MCF 10A (cell line): ENCODE results near the gene NFIA. TPM values are rescaled to one million over a fixed set of nuclear protein-coding genes. Genes with fewer than 3 reads are reported as not detected.

ENCODE experiments used
- BruUV-seq: library from RNA; stranded (reverse); fragments of 400-500 nt; replicated peaks from 2 replicates; lab custom pipeline; 2021; lab: Mats Ljungman, UMichigan
- CTCF ChIA-PET: fragments of 300-600 bp; sonication (Branson Sonifier 250); formaldehyde crosslinking; extraction: SDS; loops from one replicate; lab custom pipeline; 2021; ENCODE audit warnings: antibody characterized with exemption, inconsistent platforms; lab: Yijun Ruan, JAX
- POLR2A ChIA-PET: fragments of 300-600, 350-650 bp; sonication (Branson Sonifier 250); formaldehyde crosslinking; extraction: SDS; loops from one replicate; lab custom pipeline; 2020; ENCODE audit warnings: antibody characterized with exemption, inconsistent platforms; lab: Yijun Ruan, JAX
- DNase-seq: peaks from one replicate; pipeline ENCODE4 v3.0.0-alpha.2; 2018; ENCODE audit not compliant: unreplicated experiment
- H3K27ac Mint-ChIP-seq: one replicate; pipeline ENCODE4 v1.8.0; 2022; ENCODE audit warnings: mild to moderate bottlenecking, low read depth, mixed read lengths; ENCODE audit not compliant: unreplicated experiment
- H3K27me3 Mint-ChIP-seq: one replicate; pipeline ENCODE4 v1.8.0; 2022; ENCODE audit warnings: mixed read lengths; ENCODE audit not compliant: insufficient read depth, unreplicated experiment
- H3K36me3 Mint-ChIP-seq: one replicate; pipeline ENCODE4 v1.8.0; 2022; ENCODE audit warnings: mild to moderate bottlenecking, moderate library complexity, mixed read lengths; ENCODE audit not compliant: insufficient read depth, unreplicated experiment
- H3K4me1 Mint-ChIP-seq: one replicate; pipeline ENCODE4 v1.8.0; 2022; ENCODE audit warnings: mixed read lengths; ENCODE audit not compliant: insufficient read depth, unreplicated experiment
- H3K4me3 Mint-ChIP-seq: one replicate; pipeline ENCODE4 v1.8.0; 2022; ENCODE audit warnings: mild to moderate bottlenecking, moderate library complexity, mixed read lengths; ENCODE audit not compliant: unreplicated experiment
- H3K9me3 Mint-ChIP-seq: one replicate; pipeline ENCODE4 v1.8.0; 2022; ENCODE audit warnings: mixed read lengths; ENCODE audit not compliant: unreplicated experiment
- CTCF ChIP-seq: fragments of 200-600 bp; IDR thresholded peaks from one replicate; pipeline ENCODE4 v1.8.0; 2022; ENCODE audit warnings: antibody characterized with exemption, mild to moderate bottlenecking; ENCODE audit not compliant: unreplicated experiment
- intact Hi-C: fragments of 100-400 bp; cut with micrococcal nuclease; formaldehyde crosslinking; loops from 2 replicates; pipeline ENCODE4 v1.14.1; 2022
- total RNA-seq: library from RNA; stranded (reverse); gene quantifications from 2 replicates; pipeline ENCODE4 v1.2.3, GENCODE V29; 2022

Gene NFIA
- total RNA-seq, 1 experiment from 2014 or later = 54.8 TPM

DNA sequence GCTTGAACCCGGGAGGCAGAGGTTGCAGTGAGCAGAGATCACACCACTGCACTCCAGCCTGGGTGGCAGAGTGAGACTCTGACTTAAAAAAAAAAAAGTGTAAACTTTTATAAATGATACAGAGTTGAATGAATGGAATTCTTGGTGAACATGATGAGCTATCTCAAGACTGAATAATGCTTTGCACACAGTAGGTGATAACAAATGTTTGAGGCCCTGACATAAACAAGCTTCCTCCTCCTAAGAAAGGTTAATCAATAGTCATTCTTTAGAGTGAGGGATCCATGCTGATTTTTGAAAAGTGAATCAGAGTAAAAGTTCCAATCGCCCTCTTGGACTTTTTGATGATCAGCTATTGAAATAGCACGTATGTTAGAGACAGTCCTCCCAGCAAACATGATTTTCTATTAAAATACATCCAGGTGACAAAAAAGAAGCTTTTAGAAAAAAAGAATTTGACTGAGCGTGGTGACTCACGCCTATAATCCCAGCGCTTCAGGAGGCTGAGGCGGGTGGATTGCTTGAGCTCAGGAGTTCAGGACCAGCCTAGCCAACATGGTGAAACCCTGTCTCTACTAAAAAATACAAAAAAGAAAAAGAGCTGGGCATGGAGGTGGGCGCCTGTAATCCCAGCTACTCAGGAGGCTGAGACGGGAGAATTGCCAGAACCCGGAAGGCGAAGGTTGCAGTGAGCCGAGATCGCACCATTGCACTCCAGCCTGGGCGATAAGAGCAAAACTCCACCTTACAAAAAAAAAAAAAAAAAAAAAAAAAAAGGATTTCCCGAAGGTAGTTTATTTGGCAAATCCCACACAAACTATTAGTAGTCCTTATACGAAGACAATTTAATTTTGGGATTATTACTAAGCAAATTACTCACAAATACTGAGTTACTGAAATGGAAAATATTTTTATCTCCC, 181.8 kb downstream of the NFIA start:
- Mint-ChIP-seq H3K9me3 (no peaks in the 10 kb centered on the region), H3K27ac (no peak overlapping the region), H3K36me3 (peaks cover 5% of the 10 kb centered on the region), H3K27me3 (no peaks in the 10 kb centered on the region), H3K4me3 (no peak overlapping the region), H3K4me1 (peaks cover 20% of the 10 kb centered on the region)
- BruUV-seq = no TSS peak
- ChIA-PET POLR2A (interaction anchor here (0.7 to 1.8 kb wide), 6 partner anchors 9 to 56 kb away, joined by 3 to 8 read pairs (median 4); no protein-coding TSS in a partner anchor), CTCF (interaction anchor here (0.5 to 1.3 kb wide), 5 partner anchors 29 to 325 kb away, joined by 3 to 7 read pairs (median 4); no protein-coding TSS in a partner anchor)
- no peak for TF ChIP-seq CTCF
- no peak for DNase-seq
- intact Hi-C loops = no loop called here

DNA sequence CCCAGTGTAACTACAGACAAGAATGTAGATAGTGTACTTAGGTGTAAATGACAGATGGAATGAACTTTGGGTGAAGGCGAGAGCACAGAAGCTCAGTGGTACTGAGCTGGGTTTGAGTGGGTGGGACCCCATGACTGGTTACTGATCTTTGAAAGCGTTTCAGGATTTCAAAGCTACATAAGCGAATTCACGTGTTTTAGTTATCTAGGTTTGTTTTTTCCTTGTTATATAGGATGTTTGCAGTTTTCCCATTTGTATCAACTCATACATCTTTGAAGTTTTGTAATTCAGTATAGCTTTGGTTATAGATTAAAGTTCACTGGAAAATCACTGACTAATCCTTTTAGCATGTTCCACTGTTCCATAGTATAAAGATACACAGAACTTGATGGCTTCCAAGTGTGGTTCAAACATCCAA, 182.5 kb downstream of the NFIA start:
- CTCF ChIA-PET = interaction anchor here (0.6 to 1.3 kb wide), 3 partner anchors 30 to 172 kb away, joined by 3 to 5 read pairs (median 4); no protein-coding TSS in a partner anchor
- BruUV-seq = no TSS peak
- POLR2A ChIA-PET = interaction anchor here (0.7 to 2.6 kb wide), 5 partner anchors 9 to 56 kb away, joined by 3 to 8 read pairs (median 3); no protein-coding TSS in a partner anchor
- TF ChIP-seq CTCF = no peak
- peaks cover 13% of the 10 kb centered on the region for H3K4me1 Mint-ChIP-seq
- H3K9me3 Mint-ChIP-seq = no peaks in the 10 kb centered on the region
- DNase-seq = no peak
- H3K27me3 Mint-ChIP-seq = no peaks in the 10 kb centered on the region
- H3K36me3 Mint-ChIP-seq = no peaks in the 10 kb centered on the region
- H3K27ac Mint-ChIP-seq = no peak overlapping the region
- intact Hi-C loops = no loop called here
- H3K4me3 Mint-ChIP-seq = no peak overlapping the region

DNA sequence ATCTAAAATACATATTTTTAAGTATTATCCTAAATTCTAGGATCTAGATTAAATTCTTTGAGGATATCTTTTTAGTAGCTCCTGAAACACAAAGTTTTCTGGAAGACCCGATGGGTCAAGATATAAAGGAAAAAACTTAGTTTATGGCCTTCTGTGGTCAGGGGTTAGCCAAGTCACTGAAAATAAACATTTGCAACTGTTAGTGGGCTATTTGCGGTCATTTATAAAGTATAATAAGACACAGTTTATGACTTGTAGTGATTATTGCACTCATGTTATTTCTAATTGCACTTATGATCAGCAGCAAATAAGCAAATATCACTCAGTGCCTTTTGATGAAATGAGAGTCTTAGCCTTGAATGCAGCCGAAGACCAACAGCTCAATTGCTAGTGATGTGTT, 183.3 kb downstream of the NFIA start:
- BruUV-seq = no TSS peak
- DNase-seq = no peak
- no peak overlapping the region for H3K4me3 Mint-ChIP-seq
- no peaks in the 10 kb centered on the region for H3K27me3 Mint-ChIP-seq
- POLR2A ChIA-PET = interaction anchor here (1.2 to 2.6 kb wide), 4 partner anchors 10 to 73 kb away, joined by 3 to 8 read pairs (median 6); no protein-coding TSS in a partner anchor
- TF ChIP-seq CTCF = no peak
- intact Hi-C loops = no loop called here
- H3K4me1 Mint-ChIP-seq = peaks cover 13% of the 10 kb centered on the region
- H3K27ac Mint-ChIP-seq = no peak overlapping the region
- CTCF ChIA-PET = interaction anchor here (0.6 to 1.2 kb wide), 2 partner anchors 73 to 317 kb away, joined by 3 to 4 read pairs; no protein-coding TSS in a partner anchor
- H3K9me3 Mint-ChIP-seq = no peaks in the 10 kb centered on the region
- H3K36me3 Mint-ChIP-seq = no peaks in the 10 kb centered on the region

DNA sequence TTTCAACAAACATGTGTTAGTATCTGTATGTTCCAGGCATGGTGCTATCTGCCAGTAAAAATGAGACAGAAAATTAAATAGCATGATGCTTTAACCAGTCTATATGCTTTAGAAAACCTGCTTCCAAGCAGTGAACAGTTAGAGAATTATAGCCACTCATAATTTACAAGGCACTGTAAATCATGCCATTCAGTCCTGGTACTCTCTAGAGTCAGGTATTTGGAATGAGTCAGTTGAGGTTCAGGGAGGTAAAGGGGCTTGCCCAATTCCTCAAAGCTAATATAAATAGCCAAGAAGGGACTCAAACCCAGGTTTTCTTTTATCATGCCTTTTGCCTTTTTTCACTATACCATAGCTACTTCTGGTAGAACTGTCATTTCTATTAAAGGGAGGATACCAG, 184.4 kb downstream of the NFIA start:
- peak; percentile 33 for DNase-seq
- Mint-ChIP-seq H3K27ac (no peak overlapping the region), H3K4me3 (no peak overlapping the region), H3K9me3 (no peaks in the 10 kb centered on the region), H3K4me1 (peaks cover 7% of the 10 kb centered on the region), H3K27me3 (no peaks in the 10 kb centered on the region), H3K36me3 (no peaks in the 10 kb centered on the region)
- BruUV-seq = no TSS peak
- POLR2A ChIA-PET = interaction anchor here (0.8 to 2.6 kb wide), 6 partner anchors 12 to 181 kb away, joined by 3 to 8 read pairs (median 4); no protein-coding TSS in a partner anchor
- intact Hi-C loops = no loop called here
- TF ChIP-seq CTCF = no peak
- CTCF ChIA-PET = interaction anchor here (0.6 to 1.2 kb wide), 6 partner anchors 12 to 985 kb away, joined by 3 to 4 read pairs (median 4); no protein-coding TSS in a partner anchor
